ENCODE measurements around the gene ZNF385D.

DNA sequence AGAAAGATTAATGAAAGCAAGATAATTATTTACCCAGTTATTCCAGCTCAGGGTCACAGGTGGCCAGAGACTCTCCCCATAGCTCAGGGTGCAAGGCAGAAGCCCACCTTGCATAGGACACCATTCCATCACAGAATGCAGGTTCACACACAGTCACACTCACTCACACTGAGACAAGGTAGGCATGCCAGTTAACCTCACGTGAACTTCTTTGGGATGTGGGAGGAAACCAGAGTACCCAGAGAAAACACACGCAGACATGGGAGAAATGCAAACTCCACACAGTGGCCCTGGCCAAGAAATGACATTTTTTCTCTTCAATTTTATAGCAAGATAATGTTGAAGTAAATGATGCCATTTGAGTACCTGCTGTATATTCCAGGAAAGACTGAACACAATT lies 106.7 kb downstream of the ZNF385D start:
- TF ChIP-seq, protein P1, sequence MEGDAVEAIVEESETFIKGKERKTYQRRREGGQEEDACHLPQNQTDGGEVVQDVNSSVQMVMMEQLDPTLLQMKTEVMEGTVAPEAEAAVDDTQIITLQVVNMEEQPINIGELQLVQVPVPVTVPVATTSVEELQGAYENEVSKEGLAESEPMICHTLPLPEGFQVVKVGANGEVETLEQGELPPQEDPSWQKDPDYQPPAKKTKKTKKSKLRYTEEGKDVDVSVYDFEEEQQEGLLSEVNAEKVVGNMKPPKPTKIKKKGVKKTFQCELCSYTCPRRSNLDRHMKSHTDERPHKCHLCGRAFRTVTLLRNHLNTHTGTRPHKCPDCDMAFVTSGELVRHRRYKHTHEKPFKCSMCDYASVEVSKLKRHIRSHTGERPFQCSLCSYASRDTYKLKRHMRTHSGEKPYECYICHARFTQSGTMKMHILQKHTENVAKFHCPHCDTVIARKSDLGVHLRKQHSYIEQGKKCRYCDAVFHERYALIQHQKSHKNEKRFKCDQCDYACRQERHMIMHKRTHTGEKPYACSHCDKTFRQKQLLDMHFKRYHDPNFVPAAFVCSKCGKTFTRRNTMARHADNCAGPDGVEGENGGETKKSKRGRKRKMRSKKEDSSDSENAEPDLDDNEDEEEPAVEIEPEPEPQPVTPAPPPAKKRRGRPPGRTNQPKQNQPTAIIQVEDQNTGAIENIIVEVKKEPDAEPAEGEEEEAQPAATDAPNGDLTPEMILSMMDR (IDR thresholded peaks at IDR 0.05) = no peak
- no peak for TF ChIP-seq JUN (CRISPR knock-in tag; IDR thresholded peaks at IDR 0.05)
- TF ChIP-seq GTF2I (CRISPR knock-in tag; conservative IDR thresholded peaks at IDR 0.05) = no peak
- TF ChIP-seq ZNF232 (CRISPR knock-in tag; IDR thresholded peaks at IDR 0.05) = no peak
- TF ChIP-seq RELA (CRISPR knock-in tag; IDR thresholded peaks at IDR 0.05; ENCODE audit: borderline replicate concordance) = no peak
- no peak for TF ChIP-seq NFYB (CRISPR knock-in tag; conservative IDR thresholded peaks at IDR 0.05; ENCODE audit: low read depth)
- no peak for TF ChIP-seq OVOL2 (CRISPR knock-in tag; IDR thresholded peaks at IDR 0.05; ENCODE audit: borderline replicate concordance)
